ENCODE measurements around the gene GULP1. TPM values are rescaled to one million over a fixed set of nuclear protein-coding genes. Genes with fewer than 3 reads are reported as not detected.
A peak's percentile ranks its signal among the peaks of the same experiment; 100 is the strongest.

GULP1 gene
- polyA plus RNA-seq, 1 donor (not counting 4 experiments of a cell fraction or from before 2014, with no cell fraction given) = 11.7 TPM

DNA sequence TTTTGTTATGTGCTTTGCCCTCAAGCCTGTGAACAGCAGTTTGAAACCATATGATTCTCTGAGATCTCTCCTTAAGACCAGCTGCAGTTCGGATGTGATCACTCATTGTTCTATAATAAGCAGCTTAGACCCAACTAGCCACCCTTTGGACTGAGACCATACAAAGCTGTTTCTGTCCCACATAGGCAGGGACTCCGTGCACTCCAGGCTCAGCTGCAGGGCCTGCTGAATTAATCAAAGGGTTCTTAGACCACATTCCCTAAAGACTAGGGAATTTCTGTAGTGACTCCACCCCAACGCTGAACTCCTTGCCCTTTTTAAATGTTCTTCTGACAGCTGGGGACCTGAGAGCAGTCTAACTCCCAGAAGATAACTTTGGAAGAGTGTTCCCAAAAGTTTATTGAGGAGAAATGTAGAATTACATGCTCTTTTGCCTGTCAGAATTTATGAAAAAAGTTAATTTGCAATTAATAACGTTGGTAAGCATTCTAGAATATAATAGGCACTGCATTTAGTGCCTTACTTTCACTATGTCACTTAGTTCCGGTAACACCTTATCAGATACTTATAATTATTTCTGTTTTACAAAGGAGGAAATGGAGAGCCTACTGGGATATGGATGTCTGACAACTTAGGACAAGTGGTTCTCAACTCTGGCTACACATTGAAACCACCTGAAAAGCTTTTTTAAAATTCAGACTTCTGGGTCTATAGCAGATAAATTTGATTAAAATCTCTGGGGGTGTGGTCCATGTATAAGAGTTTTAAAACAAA, 42.3 kb downstream of the GULP1 start:
- Histone ChIP-seq H3K4me1 (ENCODE audit: control insufficient read depth, extremely low read depth, insufficient read depth, low read length) (no peaks in the 10 kb centered on the region), H2AFZ (ENCODE audit: control insufficient read depth, low read length) (peak overlapping the region; percentile 44), H3K27me3 (ENCODE audit: control insufficient read depth, extremely low read depth, insufficient read depth, low read length) (no peaks in the 10 kb centered on the region), H3K27ac (ENCODE audit: control insufficient read depth, insufficient read depth, low read length) (no peak overlapping the region), H3K36me3 (ENCODE audit: control insufficient read depth in 2 of 2, extremely low read depth in 1 of 2, insufficient read depth in 2 of 2, low read length in 2 of 2) (no peaks in the 10 kb centered on the region), H4K20me1 (ENCODE audit: control insufficient read depth, extremely low read depth, insufficient read depth, low read length) (no peaks in the 10 kb centered on the region), H3K9me3 (ENCODE audit: control insufficient read depth, low read depth, low read length) (no peaks in the 10 kb centered on the region), H3K9ac (ENCODE audit: control insufficient read depth, extremely low read depth, insufficient read depth, low read length) (no peak overlapping the region), H3K79me2 (ENCODE audit: control insufficient read depth, insufficient read depth, low read length) (no peaks in the 10 kb centered on the region), H3K9me1 (ENCODE audit: control insufficient read depth, extremely low read depth, insufficient read depth, low read length) (no peaks in the 10 kb centered on the region), H3K4me2 (ENCODE audit: control insufficient read depth, extremely low read depth, insufficient read depth, low read depth, low read length) (peak overlapping the region; percentile 46), H3K4me3 (ENCODE audit: control insufficient read depth in 2 of 3, extremely low read depth in 1 of 3, insufficient read depth in 2 of 3, low read depth in 1 of 3, low read length in 3 of 3) (peak overlapping the region in 1 of 3 experiments; percentile 22)
- DNase-seq (ENCODE audit: low read depth, low spot score) = no peak
- dilution Hi-C loops (cut with MboI; ENCODE audit: extremely low pct_ligation_motif_present, low sequenced_read_pairs) = no loop called here
- FAIRE-seq = peak; percentile 32
- TF ChIP-seq EZH2 (IDR thresholded peaks at IDR 0.05; ENCODE audit: low read length) = no peak
- TF ChIP-seq, protein P1, sequence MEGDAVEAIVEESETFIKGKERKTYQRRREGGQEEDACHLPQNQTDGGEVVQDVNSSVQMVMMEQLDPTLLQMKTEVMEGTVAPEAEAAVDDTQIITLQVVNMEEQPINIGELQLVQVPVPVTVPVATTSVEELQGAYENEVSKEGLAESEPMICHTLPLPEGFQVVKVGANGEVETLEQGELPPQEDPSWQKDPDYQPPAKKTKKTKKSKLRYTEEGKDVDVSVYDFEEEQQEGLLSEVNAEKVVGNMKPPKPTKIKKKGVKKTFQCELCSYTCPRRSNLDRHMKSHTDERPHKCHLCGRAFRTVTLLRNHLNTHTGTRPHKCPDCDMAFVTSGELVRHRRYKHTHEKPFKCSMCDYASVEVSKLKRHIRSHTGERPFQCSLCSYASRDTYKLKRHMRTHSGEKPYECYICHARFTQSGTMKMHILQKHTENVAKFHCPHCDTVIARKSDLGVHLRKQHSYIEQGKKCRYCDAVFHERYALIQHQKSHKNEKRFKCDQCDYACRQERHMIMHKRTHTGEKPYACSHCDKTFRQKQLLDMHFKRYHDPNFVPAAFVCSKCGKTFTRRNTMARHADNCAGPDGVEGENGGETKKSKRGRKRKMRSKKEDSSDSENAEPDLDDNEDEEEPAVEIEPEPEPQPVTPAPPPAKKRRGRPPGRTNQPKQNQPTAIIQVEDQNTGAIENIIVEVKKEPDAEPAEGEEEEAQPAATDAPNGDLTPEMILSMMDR (optimal IDR thresholded peaks at IDR 0.05 in 1 of 3, IDR thresholded peaks at IDR 0.05 in 1 of 3, conservative IDR thresholded peaks at IDR 0.05 in 1 of 3; ENCODE audit: extremely low read depth in 1 of 3, insufficient read depth in 2 of 3, low read length in 3 of 3) = no peak

- no peak overlapping the region for H3K9ac ChIP-seq (ENCODE audit: control insufficient read depth, extremely low read depth, insufficient read depth, low read length)
- H2AFZ ChIP-seq (ENCODE audit: control insufficient read depth, low read length) = no peak overlapping the region
- H3K27ac ChIP-seq (ENCODE audit: control insufficient read depth, insufficient read depth, low read length) = no peak overlapping the region
- H3K36me3 ChIP-seq (ENCODE audit: control insufficient read depth in 2 of 2, extremely low read depth in 1 of 2, insufficient read depth in 2 of 2, low read length in 2 of 2) = no peaks in the 10 kb centered on the region
- no peaks in the 10 kb centered on the region for H3K27me3 ChIP-seq (ENCODE audit: control insufficient read depth, extremely low read depth, insufficient read depth, low read length)
- TF ChIP-seq, protein P1 (optimal IDR thresholded peaks at IDR 0.05 in 1 of 3, IDR thresholded peaks at IDR 0.05 in 1 of 3, conservative IDR thresholded peaks at IDR 0.05 in 1 of 3; ENCODE audit: extremely low read depth in 1 of 3, insufficient read depth in 2 of 3, low read length in 3 of 3) = no peak
- TF ChIP-seq EZH2 (IDR thresholded peaks at IDR 0.05; ENCODE audit: low read length) = no peak
- dilution Hi-C loops (cut with MboI; ENCODE audit: extremely low pct_ligation_motif_present, low sequenced_read_pairs) = no loop called here
- no peaks in the 10 kb centered on the region for H3K4me1 ChIP-seq (ENCODE audit: control insufficient read depth, extremely low read depth, insufficient read depth, low read length)
- FAIRE-seq (no peak), DNase-seq (ENCODE audit: low read depth, low spot score) (no peak)
- H3K9me3 ChIP-seq (ENCODE audit: control insufficient read depth, low read depth, low read length) = no peaks in the 10 kb centered on the region
- no peaks in the 10 kb centered on the region for H3K79me2 ChIP-seq (ENCODE audit: control insufficient read depth, insufficient read depth, low read length)
- no peak overlapping the region for H3K4me3 ChIP-seq (ENCODE audit: control insufficient read depth in 2 of 3, extremely low read depth in 1 of 3, insufficient read depth in 2 of 3, low read depth in 1 of 3, low read length in 3 of 3)
- no peaks in the 10 kb centered on the region for H3K9me1 ChIP-seq (ENCODE audit: control insufficient read depth, extremely low read depth, insufficient read depth, low read length)
- no peak overlapping the region for H3K4me2 ChIP-seq (ENCODE audit: control insufficient read depth, extremely low read depth, insufficient read depth, low read depth, low read length)
- no peaks in the 10 kb centered on the region for H4K20me1 ChIP-seq (ENCODE audit: control insufficient read depth, extremely low read depth, insufficient read depth, low read length)
Measured at GRCh38 chr2:188338463-188338862, 46.8 kb downstream of the GULP1 start.
